GM18498 (cell line): ENCODE results near the gene UFC1.

ENCODE experiments used
- ATAC-seq: cut with Tn5 transposase; IDR thresholded peaks from one replicate; pipeline ENCODE4 v1.9.1; 2021; ENCODE audit warnings: mild to moderate bottlenecking, moderate library complexity; ENCODE audit not compliant: unreplicated experiment

The UFC1 gene

GRCh38 chr1:161168906-161169305, 15.1 kb downstream of the UFC1 start:
- no peak for ATAC-seq

DNA sequence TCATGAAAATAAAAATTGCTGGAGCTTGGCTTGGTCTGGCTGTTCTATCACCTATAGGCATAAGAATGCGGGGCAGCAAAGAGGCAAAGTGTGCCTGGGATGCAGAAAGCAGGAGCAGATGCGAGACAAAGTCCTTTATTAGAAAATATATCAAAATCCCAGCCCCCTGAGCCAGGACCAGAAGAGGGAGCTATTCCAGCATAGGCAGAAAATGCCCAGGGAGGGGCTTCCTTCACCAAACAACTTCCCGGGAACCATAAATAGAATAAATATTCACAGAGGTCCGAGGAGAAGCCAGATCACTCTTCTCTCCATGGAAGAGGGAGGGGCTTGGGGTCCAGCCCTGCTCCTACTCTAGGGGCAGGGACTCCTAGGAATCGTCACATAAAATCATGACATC, 17.4 kb downstream of the UFC1 start:
- ATAC-seq: no peak

GRCh38 chr1:161171696-161172095, 17.9 kb downstream of the UFC1 start:
- ATAC-seq: no peak

DNA sequence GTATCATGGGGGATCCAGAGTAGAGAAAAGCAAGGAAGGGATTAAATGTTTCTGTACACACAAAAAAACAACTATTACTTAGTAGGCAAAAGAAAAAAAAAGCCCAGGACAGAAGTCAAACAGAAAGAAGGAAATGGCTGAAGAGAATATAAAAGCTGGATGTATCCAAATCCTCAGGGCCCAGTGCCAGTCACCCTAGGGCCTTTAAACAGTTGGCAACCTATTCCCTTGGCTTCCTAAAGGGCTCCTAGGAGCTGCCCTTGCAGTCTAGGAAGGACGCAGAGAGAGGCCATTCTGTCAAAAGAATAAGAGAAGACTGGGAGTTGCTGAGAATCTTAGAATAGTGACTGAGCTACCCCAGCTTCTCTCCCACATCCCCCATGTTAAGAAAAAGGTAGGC, 18.6 kb downstream of the UFC1 start:
- no peak for ATAC-seq

DNA sequence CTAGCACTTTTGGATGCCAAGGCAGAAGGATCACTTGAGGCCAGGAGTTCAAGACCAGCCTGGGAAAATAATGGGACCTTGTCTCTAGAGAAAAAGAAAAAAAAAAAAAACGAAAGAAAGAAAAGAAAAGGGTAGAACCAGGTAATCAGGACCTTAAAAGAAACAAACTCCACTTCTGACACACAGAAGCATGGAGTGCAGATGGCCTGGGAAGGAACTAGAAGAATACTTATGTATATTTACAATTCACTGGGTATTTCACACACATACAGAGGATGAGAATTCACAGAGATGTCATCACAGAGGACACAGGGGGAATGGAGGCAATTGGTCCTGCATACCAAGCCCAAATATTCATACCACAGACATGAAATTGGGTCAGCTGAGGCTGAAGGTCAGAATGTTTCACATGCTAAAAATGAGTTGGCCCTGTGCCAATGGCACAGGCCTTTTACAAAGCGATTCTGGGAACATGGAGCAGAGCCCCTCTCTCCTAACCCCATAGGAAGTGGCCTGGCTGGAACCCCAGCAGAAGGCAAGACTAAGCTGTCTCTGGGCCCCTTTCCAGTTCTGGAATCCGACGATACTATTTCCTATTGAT, 19.1 kb downstream of the UFC1 start:
- no peak for ATAC-seq

DNA sequence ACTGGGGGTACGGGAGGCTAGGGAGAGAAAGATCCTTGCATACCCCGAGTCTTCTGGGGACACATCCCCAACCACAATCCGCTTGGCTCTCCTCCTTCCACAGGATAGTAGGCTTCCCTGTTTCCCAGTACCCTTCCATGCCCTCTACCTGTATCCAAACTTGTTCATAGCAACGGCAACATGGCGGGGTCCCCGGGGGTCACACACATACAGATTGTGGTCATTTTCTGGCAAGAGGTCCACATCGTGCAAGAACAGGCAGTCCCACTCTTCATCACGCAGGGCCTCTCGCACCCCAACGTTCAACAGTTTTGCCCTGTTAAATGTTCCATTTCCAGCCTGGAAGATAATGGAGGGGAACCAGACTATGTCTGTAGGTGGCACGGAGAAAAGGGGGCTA, 19.9 kb downstream of the UFC1 start:
- no peak for ATAC-seq

DNA sequence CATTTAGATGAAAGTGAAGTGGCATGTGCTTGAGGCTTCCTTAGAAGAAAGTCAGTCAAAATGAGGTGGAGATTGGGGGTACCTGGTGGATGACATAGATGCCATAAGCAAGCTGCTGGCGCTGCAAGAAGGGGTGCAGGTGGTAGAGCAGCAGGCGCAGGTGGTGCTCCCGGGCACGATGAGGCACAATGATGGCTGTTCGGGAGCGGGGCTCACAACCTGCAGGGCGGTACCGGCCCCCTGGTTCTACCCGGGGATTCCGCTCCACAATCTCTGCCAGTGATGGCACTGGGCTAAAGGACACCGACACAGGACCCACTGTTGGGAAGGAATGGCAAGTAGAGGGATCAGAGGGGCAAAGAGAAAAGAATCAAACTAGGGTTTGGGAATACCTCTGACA, 21.1 kb downstream of the UFC1 start:
- ATAC-seq: no peak

- no peak for ATAC-seq
Measured at GRCh38 chr1:161175771-161176453, 22.1 kb downstream of the UFC1 start.

DNA sequence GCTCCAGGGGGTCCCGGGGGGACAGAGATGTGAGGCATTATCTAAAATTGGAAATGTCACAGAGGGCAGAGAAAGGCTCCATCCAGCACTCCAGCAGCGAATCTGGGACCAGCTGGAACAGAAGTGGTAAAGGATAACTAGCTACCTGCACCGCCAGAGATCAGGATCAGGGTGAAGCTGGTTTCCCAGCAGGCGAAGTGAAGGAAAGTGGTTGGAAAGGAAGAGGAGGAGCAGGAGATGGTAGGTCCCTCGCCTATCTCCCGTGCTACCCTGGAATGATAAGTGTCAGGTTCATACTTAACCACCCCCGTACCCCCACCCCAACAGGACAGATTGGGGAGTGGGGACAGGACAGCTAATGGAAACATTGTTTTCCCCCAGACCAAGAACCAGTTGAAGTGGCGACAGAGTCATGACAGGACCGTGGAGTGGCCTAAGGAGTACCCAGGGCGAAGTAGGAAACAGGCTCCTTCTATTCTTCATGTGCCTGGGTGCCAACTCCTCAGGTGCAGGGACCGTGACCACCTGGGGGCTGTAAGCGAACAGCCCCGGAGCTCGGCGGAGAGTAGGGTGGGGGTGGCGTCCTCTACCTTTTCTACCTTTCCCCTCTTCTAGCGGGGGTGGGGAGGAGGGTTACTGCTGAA, 22.8 kb downstream of the UFC1 start:
- ATAC-seq: no peak

DNA sequence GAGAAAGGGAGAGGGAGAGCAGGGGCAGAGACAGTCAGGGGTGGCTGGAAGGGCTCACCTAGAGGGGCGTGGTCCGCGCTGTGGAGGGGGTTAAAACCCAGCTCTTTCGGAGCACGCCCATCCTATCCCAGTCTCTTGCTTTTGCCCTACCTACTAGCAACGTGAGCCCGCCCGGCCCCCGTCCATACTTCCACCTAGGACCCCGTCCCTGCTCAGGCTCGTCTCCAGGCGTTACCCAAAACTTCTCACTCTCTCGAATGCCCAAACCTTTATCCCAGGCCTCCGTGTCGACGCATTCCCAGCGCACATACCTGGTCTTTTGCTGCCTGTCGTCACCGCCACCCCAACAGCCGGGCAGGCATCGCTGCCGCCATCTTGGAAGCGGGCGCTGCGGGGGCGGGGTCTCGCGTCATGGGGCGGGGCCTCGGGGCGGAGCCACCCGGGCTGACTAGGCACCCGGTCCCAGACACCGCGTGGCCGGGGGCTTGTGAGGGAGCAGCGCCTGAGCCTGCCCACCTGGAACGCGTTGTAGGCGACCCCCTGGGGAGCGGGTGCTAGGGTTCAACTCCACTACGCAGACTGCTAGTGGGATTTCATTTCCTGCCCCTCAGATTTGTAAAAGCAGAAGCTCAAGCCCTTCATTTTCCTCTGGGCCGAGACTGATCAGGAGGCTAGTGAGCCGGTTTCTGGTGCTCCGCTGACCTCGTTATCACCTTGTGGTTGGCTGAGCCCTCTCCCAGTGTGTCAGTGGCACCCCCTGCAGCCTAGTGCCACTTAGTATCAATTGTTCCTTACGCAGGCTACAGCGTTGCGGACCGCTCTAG, 23.5 kb downstream of the UFC1 start, which contains the start of gene B4GALT3:
B4GALT3 (minus strand) TSS at position 396 of the 824 bp plus-strand sequence. CDS start 1,447 bp downstream, outside the sequence.
- peak; percentile 82 for ATAC-seq

DNA sequence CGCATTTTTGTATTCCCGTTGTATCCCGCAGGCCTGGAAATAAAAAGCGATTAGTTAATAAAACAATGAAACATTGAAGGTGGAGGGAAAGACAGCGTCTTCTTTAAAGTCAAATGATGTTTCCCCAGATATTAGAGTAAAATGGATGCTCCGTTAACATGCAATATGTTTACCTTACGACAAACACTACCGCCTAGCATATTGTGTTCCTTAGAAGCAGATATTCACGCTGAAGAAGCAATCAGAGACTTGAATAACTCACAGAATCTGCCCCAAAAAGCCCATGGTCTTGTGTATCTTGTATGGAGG, 24.1 kb downstream of the UFC1 start:
- no peak for ATAC-seq

- no peak for ATAC-seq
Measured at GRCh38 chr1:161179698-161180097, 25.9 kb downstream of the UFC1 start.

GRCh38 chr1:161180639-161181038, 26.9 kb downstream of the UFC1 start:
- no peak for ATAC-seq

- ATAC-seq: peak; percentile 44
Measured at GRCh38 chr1:161182214-161182613, 28.4 kb downstream of the UFC1 start.

DNA sequence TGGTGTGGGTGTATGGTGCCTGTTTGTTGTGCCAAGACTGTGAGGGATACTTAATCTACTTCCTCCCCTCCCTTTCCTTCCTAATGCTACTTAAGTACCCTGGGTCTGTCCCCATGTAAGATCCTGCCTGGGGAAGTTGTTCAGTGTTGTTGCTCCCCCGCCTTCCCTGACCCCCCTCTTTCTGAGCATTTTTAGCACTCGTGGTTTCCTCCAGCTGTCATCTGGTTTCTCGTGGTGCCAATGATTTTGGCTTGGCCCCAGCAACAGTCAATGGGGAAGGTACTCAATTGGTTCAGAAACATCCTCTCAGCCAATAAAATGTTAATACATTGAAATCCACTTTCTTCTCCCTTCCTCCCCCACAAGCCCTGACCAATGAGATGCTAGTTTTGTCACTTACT, 31.5 kb downstream of the UFC1 start:
- ATAC-seq: peak; percentile 64

DNA sequence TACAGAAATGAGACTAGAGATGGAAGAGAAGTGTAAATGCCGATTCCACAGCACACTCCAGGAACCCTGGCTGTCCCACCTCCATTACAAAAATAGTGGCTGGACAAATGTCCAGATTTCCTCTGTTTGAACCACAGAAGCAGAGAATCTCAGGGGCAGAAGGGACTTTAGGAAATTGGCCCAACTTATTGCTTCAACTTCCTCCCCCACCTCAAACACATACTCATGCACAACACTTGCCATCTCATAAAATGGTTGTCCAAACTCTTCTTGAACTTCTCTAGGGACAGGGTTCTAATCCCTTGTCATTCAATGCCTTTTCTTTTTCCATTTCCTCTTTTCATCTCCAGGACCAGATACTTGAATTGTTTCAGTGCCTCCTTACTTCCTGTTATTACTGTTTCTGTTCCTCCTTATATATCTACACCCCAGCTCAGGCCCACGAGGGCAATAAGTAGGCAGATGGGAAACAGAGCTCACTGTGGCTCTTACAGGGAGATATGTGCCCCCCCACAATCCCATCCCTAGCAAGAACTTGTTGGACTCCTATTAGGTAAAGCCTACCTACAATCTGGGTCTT, 32.0 kb downstream of the UFC1 start:
- ATAC-seq: peak; percentile 28

DNA sequence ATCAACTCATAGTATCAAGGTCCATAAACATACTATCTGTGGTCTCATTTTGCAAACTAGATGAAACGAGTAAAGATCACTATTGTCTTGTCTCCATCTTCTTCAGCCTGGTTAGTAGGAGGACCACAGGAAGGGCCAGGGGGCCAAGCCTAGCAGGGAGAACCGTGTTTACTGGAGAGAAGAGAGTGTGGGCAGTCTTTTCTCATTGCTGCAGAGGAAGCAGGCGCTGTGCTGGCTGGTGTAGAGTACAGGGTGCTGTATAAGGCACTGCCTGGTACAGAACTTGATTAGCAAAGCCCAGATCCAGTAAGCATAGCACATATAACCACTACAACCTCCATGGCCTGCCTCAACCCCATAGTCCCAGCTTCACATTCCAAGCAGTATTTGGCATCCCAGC, 33.5 kb downstream of the UFC1 start:
- no peak for ATAC-seq

DNA sequence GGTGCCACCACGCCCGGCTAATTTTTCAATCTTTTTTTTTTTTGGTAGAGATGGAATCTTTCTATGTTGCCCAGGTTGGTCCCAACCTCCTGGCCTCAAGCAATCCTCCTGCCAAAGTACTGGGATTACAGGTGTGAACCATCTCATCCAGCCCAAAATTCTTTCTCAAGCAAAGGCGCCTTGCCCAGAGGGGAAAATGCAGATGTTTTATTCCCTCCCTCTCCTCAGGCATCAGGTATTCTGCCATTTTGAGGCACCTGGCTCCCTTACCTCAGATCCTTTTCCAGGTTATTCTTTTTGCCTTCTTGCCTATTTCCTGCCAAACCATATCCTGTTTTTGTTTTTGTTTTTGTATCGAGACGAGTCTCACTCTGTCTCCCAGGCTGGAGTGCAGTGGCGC, 34.6 kb downstream of the UFC1 start:
- no peak for ATAC-seq

DNA sequence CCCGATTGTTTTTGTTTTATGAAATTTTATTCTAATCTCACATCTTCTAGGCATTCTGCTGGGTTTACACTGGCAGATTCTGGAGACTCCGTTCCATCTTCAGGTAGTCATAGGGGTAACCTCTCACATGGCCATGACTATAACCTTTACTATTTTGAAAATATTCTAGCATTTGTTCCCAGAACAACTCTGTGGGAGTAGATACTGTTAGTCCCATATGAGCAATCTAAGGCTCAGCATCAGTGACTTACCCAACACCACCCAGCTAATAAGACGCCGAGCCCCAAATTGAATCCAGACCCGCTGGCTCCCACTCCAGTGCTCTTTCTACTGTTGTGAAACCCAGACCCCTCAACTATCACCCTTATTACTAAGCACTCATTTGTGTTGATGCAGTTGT, 35.3 kb downstream of the UFC1 start:
- no peak for ATAC-seq

DNA sequence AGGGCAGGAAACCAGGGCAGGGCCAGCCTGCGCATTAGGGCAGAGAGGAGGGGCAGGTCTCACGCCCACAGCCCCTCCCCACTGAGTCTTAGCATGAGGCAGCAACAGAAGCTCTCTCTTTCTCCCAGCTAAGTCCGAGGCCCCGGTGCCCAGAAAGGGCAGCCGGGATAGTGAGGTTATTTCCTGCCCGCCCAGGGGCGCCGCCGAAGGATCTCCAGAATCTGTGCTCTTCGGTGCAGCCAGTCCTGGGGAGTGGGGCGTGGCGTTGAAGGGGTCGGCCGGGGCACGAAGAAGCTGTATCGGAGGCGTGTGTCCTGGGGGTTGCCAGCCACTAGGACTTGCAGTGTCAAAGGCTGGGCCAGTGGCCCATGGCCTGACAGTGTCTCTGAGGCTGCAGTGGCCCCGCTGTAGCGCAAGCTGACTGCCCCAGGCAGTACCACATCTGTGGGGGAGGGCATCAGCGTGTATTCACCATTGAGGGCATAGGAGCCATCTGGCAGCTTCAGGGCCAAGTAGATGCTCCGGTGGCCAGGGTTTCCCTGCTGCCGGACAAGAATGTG, 37.3 kb downstream of the UFC1 start:
- no peak for ATAC-seq

GRCh38 chr1:161191971-161192370, 38.2 kb downstream of the UFC1 start:
- ATAC-seq: no peak
